CD14-positive monocyte (primary cell): Measurements from ENCODE around the gene ZC3HAV1. TPM values are rescaled to one million over a fixed set of nuclear protein-coding genes. Genes with fewer than 3 reads are reported as not detected.

Experiments used
- DNase-seq, 3 donors: peaks; one replicate each; pipeline ENCODE4 v3.0.0-alpha.2; 2011 to 2022
- H2AFZ ChIP-seq: 2 replicates; pipeline ENCODE4 v1.6.0; 2012; ENCODE audit warnings: mild to moderate bottlenecking, low read depth, low read length, inconsistent platforms; ENCODE audit not compliant: insufficient read depth, poor library complexity, severe bottlenecking
- H3K27ac ChIP-seq, 2 donors: 1 replicate in 1 of 2; 2 replicates in 1 of 2; pipeline ENCODE4 v1.5.1; 2012 to 2013; ENCODE audit warnings: low read length in 2 of 2, control low read depth in 1 of 2, inconsistent platforms in 1 of 2, low read depth in 1 of 2, mild to moderate bottlenecking in 1 of 2
- H3K27me3 ChIP-seq, 2 donors: one replicate each; pipeline versions ENCODE4 v1.6.0 to v1.6.1; 2011 to 2013; ENCODE audit warnings: low read length in 2 of 2; ENCODE audit not compliant: control insufficient read depth in 2 of 2, insufficient read depth in 2 of 2
- H3K36me3 ChIP-seq, 2 donors: replicated peaks in 1 of 2; 1 replicate in 1 of 2; 2 replicates in 1 of 2; pipeline versions ENCODE4 v1.5.1 to v1.6.1; 2012 to 2013; ENCODE audit warnings: low read length in 2 of 2, control low read depth in 1 of 2, inconsistent platforms in 1 of 2, mild to moderate bottlenecking in 1 of 2; ENCODE audit not compliant: insufficient read depth in 2 of 2, control insufficient read depth in 1 of 2
- H3K4me1 ChIP-seq, 2 donors: 1 replicate in 1 of 2; 2 replicates in 1 of 2; pipeline versions ENCODE4 v1.5.1 to v1.6.1; 2012 to 2013; ENCODE audit warnings: low read length in 2 of 2, control low read depth in 1 of 2, inconsistent platforms in 1 of 2, mild to moderate bottlenecking in 1 of 2, moderate library complexity in 1 of 2; ENCODE audit not compliant: insufficient read depth in 2 of 2, control insufficient read depth in 1 of 2
- H3K4me2 ChIP-seq: replicated peaks from 2 replicates; pipeline ENCODE3; 2012; ENCODE audit warnings: low read length, moderate library complexity, mild to moderate bottlenecking; ENCODE audit not compliant: poor library complexity, severe bottlenecking; ENCODE audit errors: extremely low read depth
- H3K4me3 ChIP-seq, 3 experiments: fragments of 200-600 bp in 1 of 3; sonication (generic) in 1 of 3; replicated peaks in 1 of 3; 1 replicate in 2 of 3; 2 replicates in 1 of 3; pipeline ENCODE4 v1.5.1; 2011 to 2013; ENCODE audit warnings: low read length in 3 of 3, mild to moderate bottlenecking in 3 of 3, control low read depth in 2 of 3, low read depth in 2 of 3, inconsistent platforms in 1 of 3, moderate library complexity in 1 of 3
- H3K79me2 ChIP-seq: 2 replicates; pipeline ENCODE4 v1.6.0; 2012; ENCODE audit warnings: mild to moderate bottlenecking, control low read depth, inconsistent platforms, low read length, moderate library complexity; ENCODE audit not compliant: insufficient read depth
- H3K9ac ChIP-seq: 2 replicates; pipeline ENCODE4 v1.6.0; 2017; ENCODE audit warnings: low read length, mild to moderate bottlenecking; ENCODE audit not compliant: insufficient read depth, poor library complexity, severe bottlenecking
- H3K9me3 ChIP-seq, 2 donors: replicated peaks in 1 of 2; 1 replicate in 1 of 2; 2 replicates in 1 of 2; pipeline versions ENCODE4 v1.5.1 to v1.6.1; 2012 to 2013; ENCODE audit warnings: low read length in 2 of 2, control low read depth in 1 of 2; ENCODE audit not compliant: control insufficient read depth in 1 of 2, insufficient read depth in 1 of 2
- H4K20me1 ChIP-seq: 2 replicates; pipeline ENCODE4 v1.6.0; 2012; ENCODE audit warnings: mild to moderate bottlenecking, low read length, control low read depth, moderate library complexity; ENCODE audit not compliant: insufficient read depth
- H3K27ac Mint-ChIP-seq, 7 donors: one replicate each; pipeline ENCODE4 v1.8.0; 2020; ENCODE audit warnings: mild to moderate bottlenecking in 7 of 7, mixed read lengths in 7 of 7, moderate library complexity in 6 of 7, inconsistent platforms in 2 of 7
- H3K27me3 Mint-ChIP-seq, 3 donors: one replicate each; pipeline ENCODE4 v1.8.0; 2021 to 2022; ENCODE audit warnings: low read depth in 3 of 3, mild to moderate bottlenecking in 3 of 3, mixed read lengths in 3 of 3, moderate library complexity in 3 of 3, inconsistent platforms in 1 of 3
- H3K36me3 Mint-ChIP-seq, 2 donors: one replicate each; pipeline ENCODE4 v1.8.0; 2020; ENCODE audit warnings: mixed read lengths in 2 of 2, inconsistent platforms in 1 of 2, mild to moderate bottlenecking in 1 of 2
- H3K4me1 Mint-ChIP-seq: one replicate; pipeline ENCODE4 v1.8.0; 2020; ENCODE audit warnings: mild to moderate bottlenecking, mixed read lengths
- H3K4me3 Mint-ChIP-seq, 2 donors: one replicate each; pipeline ENCODE4 v1.8.0; 2020; ENCODE audit warnings: mild to moderate bottlenecking in 2 of 2, mixed read lengths in 2 of 2, moderate library complexity in 1 of 2
- H3K9me3 Mint-ChIP-seq, 7 donors: one replicate each; pipeline ENCODE4 v1.8.0; 2020 to 2022; ENCODE audit warnings: mixed read lengths in 7 of 7, mild to moderate bottlenecking in 6 of 7, moderate library complexity in 6 of 7, inconsistent platforms in 2 of 7
- CTCF ChIP-seq: fragments of 200-600 bp; IDR thresholded peaks from one replicate; pipeline ENCODE4 v1.8.0; 2022; ENCODE audit warnings: antibody characterized with exemption, mild to moderate bottlenecking
- WGBS: methylation state at CpG from one replicate; pipeline ENCODE4 v1.1.5; 2013; ENCODE audit warnings: missing lambda C conversion rate; ENCODE audit not compliant: insufficient coverage; 5-methylcytosine and 5-hydroxymethylcytosine counted together
- intact Hi-C, 2 donors: fragments of 100-400 bp; cut with micrococcal nuclease; formaldehyde crosslinking; loops; one replicate each; pipeline versions ENCODE4 v1.15.0 to v1.15.1; 2023
- polyA plus RNA-seq, 3 donors: library from polyadenylated mRNA; depleted of rRNA in 1 of 3; unstranded in 2 of 3; stranded (reverse) in 1 of 3; fragments of 300-500 nt in 2 of 3; fragments of >200 nt in 1 of 3; fragmentation: Illumina TruSeq in 2 of 3; gene quantifications; 1 replicate in 2 of 3; 2 replicates in 1 of 3; pipeline ENCODE4 v1.2.3, GENCODE V29; 2012 to 2021

Gene ZC3HAV1
- polyA plus RNA-seq, 3 donors = 20.7 to 30.2 (median 21.2) TPM

GRCh38 chr7:139118805-139119485 lies 9.4 kb upstream of the ZC3HAV1 start:
- peak overlapping the region; percentile 42 to 93 (median 89) for H3K27ac Mint-ChIP-seq
- peak overlapping the region; percentile 68 for H3K4me2 ChIP-seq

More at GRCh38 chr7:139118805-139119485, 9.4 kb upstream of the ZC3HAV1 start:
- Mint-ChIP-seq H3K27me3 (peaks cover 0 to 8% (median 3%) of the 10 kb centered on the region in 3 donors), H3K36me3 (no peaks in the 10 kb centered on the region), H3K9me3 (peaks cover 0 to 1% (median 0%) of the 10 kb centered on the region in 7 donors), H3K4me3 (peak overlapping the region; percentile 72 to 94), H3K4me1 (peaks cover 27% of the 10 kb centered on the region)
- Histone ChIP-seq H3K27me3 (no peaks in the 10 kb centered on the region), H3K27ac (peak overlapping the region; percentile 43 to 71), H3K9me3 (no peaks in the 10 kb centered on the region), H2AFZ (peak overlapping the region; percentile 52), H4K20me1 (no peaks in the 10 kb centered on the region), H3K4me1 (peaks cover 23 to 28% of the 10 kb centered on the region in 2 donors), H3K79me2 (no peaks in the 10 kb centered on the region), H3K4me3 (peak overlapping the region in 2 of 3 experiments; percentile 67 to 70), H3K9ac (no peak overlapping the region), H3K36me3 (no peaks in the 10 kb centered on the region)
- WGBS = 0% methylated on average over 1 of the region's 7 CpGs
- DNase-seq = peak in 1 of 3 donors; percentile 52
- TF ChIP-seq CTCF = no peak
- intact Hi-C loops = loop anchor here in 1 of 2 donors (10.0 kb wide), 1 partner anchor 226 kb away; the partner anchor contains the start of gene FMC1
